Caco-2 (cell line): ENCODE results near the gene DDX11. TPM values are rescaled to one million over a fixed set of nuclear protein-coding genes. Genes with fewer than 3 reads are reported as not detected.
"Not testable (repeated sequence)": the region's sequence is repeated elsewhere in the genome, so short reads cannot be mapped to it uniquely, and the experiment has no call there.

Source experiments
- BruUV-seq: library from RNA; stranded (reverse); fragments of 400-500 nt; replicated peaks from 2 replicates; lab custom pipeline; 2021; lab: Mats Ljungman, UMichigan
- CTCF ChIA-PET: fragments of 300-600 bp; sonication (Branson Sonifier 250); formaldehyde crosslinking; loops from one replicate; lab custom pipeline; 2022; ENCODE audit warnings: antibody characterized with exemption; lab: Charles Lee
- POLR2A ChIA-PET: fragments of 300-600 bp; sonication (Branson Sonifier 250); formaldehyde crosslinking; loops from one replicate; lab custom pipeline; 2022; ENCODE audit warnings: antibody characterized with exemption; lab: Charles Lee
- DNase-seq, 2 experiments: peaks; one replicate each; pipeline versions ENCODE4 v3.0.0 to v3.0.0-alpha.2; 2020 to 2022
- H3K27me3 ChIP-seq: replicated peaks from 2 replicates; pipeline ENCODE4 v1.6.0; 2011; ENCODE audit warnings: low read length; ENCODE audit not compliant: control insufficient read depth, insufficient read depth
- H3K36me3 ChIP-seq: 2 replicates; pipeline ENCODE4 v1.5.1; 2011; ENCODE audit warnings: low read length; ENCODE audit not compliant: control insufficient read depth, insufficient read depth
- H3K4me1 ChIP-seq: fragments of 250-450 bp; sonication (Bioruptor Pico); 2 replicates; pipeline ENCODE4 v1.5.1; 2020; ENCODE audit warnings: mild to moderate bottlenecking
- H3K4me3 ChIP-seq: 2 replicates; pipeline ENCODE4 v1.5.1; 2011; ENCODE audit warnings: low read depth, mild to moderate bottlenecking, control low read depth, low read length
- H3K9me3 ChIP-seq: fragments of 250-450 bp; sonication (Bioruptor Pico); 2 replicates; pipeline ENCODE4 v1.5.1; 2020; ENCODE audit warnings: mild to moderate bottlenecking, moderate library complexity
- H3K27ac Mint-ChIP-seq: one replicate; pipeline ENCODE4 v1.8.0; 2022; ENCODE audit warnings: mixed read lengths; ENCODE audit not compliant: unreplicated experiment
- H3K27me3 Mint-ChIP-seq: one replicate; pipeline ENCODE4 v1.8.0; 2022; ENCODE audit warnings: mixed read lengths; ENCODE audit not compliant: insufficient read depth, unreplicated experiment
- H3K36me3 Mint-ChIP-seq: one replicate; pipeline ENCODE4 v1.8.0; 2022; ENCODE audit warnings: mild to moderate bottlenecking, mixed read lengths; ENCODE audit not compliant: insufficient read depth, unreplicated experiment
- H3K4me1 Mint-ChIP-seq: one replicate; pipeline ENCODE4 v1.8.0; 2022; ENCODE audit warnings: low read depth, mixed read lengths; ENCODE audit not compliant: unreplicated experiment
- H3K4me3 Mint-ChIP-seq: one replicate; pipeline ENCODE4 v1.8.0; 2022; ENCODE audit warnings: mild to moderate bottlenecking, moderate library complexity, mixed read lengths; ENCODE audit not compliant: unreplicated experiment
- H3K9me3 Mint-ChIP-seq: one replicate; pipeline ENCODE4 v1.8.0; 2022; ENCODE audit warnings: mixed read lengths; ENCODE audit not compliant: unreplicated experiment
- intact Hi-C: fragments of 100-400 bp; cut with micrococcal nuclease; formaldehyde crosslinking; loops from one replicate; pipeline ENCODE4 v1.10.0; 2022; ENCODE audit not compliant: unreplicated experiment
- total RNA-seq: library from RNA; stranded (reverse); gene quantifications from 2 replicates; pipeline ENCODE4 v1.2.3, GENCODE V29; 2022

DDX11 gene
- total RNA-seq, 1 experiment from 2014 or later: 175 TPM

DNA sequence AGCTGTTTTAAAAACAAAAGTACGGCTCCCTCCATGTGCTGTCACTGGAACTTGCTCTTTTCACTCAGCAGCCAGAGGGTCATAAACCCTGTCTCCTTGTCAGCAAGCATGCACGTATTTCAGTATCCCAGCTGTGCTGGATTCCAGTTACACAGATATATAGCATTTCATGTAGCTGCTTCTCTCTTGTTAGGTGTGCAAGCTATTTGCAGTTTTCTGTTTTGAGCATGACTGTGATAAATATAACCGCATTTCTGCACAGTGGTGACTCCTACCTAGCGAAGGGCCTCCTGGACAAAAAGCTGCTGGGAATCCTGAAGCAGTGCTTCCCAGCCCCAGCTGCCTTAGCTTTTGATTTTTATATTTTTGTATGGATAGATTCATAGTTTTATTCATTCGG, 24.7 kb downstream of the DDX11 start:
- CTCF ChIA-PET, DNase-seq: not testable (repeated sequence)

DNA sequence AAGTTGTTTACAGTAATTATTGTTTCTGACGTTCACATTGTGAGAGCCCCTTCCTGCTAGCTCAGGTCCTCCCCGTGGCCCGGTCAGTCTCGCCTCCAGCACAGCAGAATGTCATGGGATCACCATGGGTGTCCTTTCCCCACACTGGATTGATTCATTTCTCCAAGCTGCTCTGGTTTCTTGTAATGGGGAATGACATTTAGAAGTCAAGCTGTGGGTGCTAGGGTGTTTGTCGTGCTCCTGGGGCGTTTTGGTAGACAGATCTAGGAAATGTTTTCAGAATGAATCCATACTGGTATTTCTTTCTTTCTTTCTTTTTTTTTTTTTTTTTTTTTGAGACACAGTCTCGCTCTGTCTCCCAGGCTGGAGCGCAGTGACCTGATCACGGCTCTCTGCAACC, 25.1 kb downstream of the DDX11 start:
- DNase-seq, H3K36me3 ChIP-seq, H3K27me3 Mint-ChIP-seq, POLR2A ChIA-PET, intact Hi-C loops, H3K4me1 ChIP-seq, H3K9me3 ChIP-seq, H3K4me3 Mint-ChIP-seq, H3K27me3 ChIP-seq, H3K9me3 Mint-ChIP-seq, BruUV-seq, H3K27ac Mint-ChIP-seq, H3K4me3 ChIP-seq, H3K4me1 Mint-ChIP-seq, CTCF ChIA-PET: not testable (repeated sequence)
- peaks cover 84% of the 10 kb centered on the region for H3K36me3 Mint-ChIP-seq

More for the DNA sequence above, 24.7 kb downstream of the DDX11 start:
- BruUV-seq, POLR2A ChIA-PET, H3K4me1 ChIP-seq, H3K4me3 ChIP-seq, intact Hi-C loops, H3K9me3 Mint-ChIP-seq, H3K4me3 Mint-ChIP-seq, H3K27me3 ChIP-seq, H3K27me3 Mint-ChIP-seq, H3K36me3 ChIP-seq, H3K27ac Mint-ChIP-seq, H3K4me1 Mint-ChIP-seq, H3K9me3 ChIP-seq: not testable (repeated sequence)
- H3K36me3 Mint-ChIP-seq: peaks cover 79% of the 10 kb centered on the region

DNA sequence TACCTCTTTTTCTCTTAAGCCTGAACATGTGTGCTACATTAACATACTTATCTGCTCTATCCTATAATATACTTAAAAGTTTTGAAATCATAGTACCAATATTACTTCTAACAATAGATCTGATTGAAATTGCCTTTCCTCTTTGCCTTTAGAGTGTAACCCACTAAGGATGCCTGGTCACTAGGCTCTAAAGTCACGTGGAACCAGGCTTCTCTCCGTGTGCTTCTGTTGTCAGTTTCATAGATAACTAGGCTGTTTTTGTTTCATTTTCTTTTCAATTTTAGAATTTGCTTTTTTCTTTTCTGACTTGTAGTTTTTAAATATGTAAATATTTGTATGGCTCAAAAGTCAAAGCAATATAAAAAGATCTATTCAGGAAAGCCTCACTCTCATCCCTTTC, 25.8 kb downstream of the DDX11 start:
- POLR2A ChIA-PET, H3K4me1 Mint-ChIP-seq, H3K9me3 Mint-ChIP-seq, H3K27me3 ChIP-seq, H3K4me3 Mint-ChIP-seq, BruUV-seq, H3K9me3 ChIP-seq, H3K27me3 Mint-ChIP-seq, H3K27ac Mint-ChIP-seq, CTCF ChIA-PET, intact Hi-C loops, DNase-seq, H3K4me3 ChIP-seq, H3K4me1 ChIP-seq, H3K36me3 ChIP-seq: not testable (repeated sequence)
- peaks cover 85% of the 10 kb centered on the region for H3K36me3 Mint-ChIP-seq

DNA sequence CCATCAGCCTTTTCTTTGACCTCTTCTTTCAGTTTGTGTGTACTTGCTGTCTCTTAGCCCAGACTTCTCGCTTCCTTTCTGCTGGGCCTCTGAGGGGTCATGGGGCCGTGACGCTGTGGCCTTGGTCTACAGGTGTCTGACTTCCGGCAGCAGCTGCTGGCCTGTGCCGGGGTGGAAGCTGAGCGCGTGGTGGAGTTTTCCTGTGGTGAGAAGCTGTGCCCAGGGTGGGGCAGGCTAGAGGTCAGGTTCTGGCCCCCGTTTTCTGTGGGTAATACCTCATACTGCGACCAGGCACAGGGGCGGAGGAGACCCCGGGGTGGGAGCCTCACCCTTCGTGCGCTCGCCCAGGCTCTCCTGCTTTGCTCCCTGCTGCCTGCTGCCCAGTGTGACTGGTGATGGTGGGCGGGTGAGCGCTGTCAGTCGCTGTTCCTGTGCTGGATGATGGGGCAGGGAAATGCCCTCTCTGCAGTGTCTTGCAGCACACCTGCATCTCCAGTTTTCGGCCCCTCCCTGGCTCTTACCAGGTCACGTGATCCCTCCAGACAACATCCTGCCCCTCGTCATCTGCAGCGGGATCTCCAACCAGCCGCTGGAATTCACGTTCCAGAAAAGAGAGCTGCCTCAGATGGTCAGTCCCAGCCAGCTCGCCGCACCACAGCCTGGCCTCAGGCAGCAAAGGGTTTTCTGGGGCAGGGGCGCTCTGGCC, 27.0 kb downstream of the DDX11 start:
- POLR2A ChIA-PET, CTCF ChIA-PET, H3K27me3 Mint-ChIP-seq, H3K4me1 ChIP-seq, H3K27ac Mint-ChIP-seq, H3K9me3 Mint-ChIP-seq, BruUV-seq, intact Hi-C loops, H3K4me3 ChIP-seq, H3K36me3 ChIP-seq, DNase-seq, H3K4me1 Mint-ChIP-seq, H3K27me3 ChIP-seq, H3K4me3 Mint-ChIP-seq, H3K9me3 ChIP-seq: not testable (repeated sequence)
- H3K36me3 Mint-ChIP-seq: peaks cover 80% of the 10 kb centered on the region

DNA sequence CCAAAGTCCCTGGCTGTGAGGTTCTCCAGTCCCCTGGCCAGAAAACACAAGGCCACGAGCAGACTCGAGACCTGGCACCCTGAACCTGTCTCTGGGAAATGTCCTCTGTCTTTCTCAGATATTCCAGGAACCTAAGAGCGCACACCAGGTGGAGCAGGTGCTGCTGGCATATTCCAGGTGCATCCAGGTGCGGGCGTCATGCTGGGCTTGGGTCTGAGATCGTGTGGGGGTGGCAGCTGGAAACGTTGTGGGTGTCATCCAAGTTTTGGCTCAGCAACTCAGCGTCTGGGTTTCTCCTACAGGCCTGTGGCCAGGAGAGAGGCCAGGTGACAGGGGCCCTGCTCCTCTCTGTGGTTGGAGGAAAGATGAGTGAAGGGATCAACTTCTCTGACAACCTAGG, 28.5 kb downstream of the DDX11 start:
- H3K27me3 Mint-ChIP-seq, H3K4me3 Mint-ChIP-seq, POLR2A ChIA-PET, intact Hi-C loops, BruUV-seq, H3K36me3 ChIP-seq, H3K27me3 ChIP-seq, DNase-seq, CTCF ChIA-PET, H3K27ac Mint-ChIP-seq, H3K9me3 ChIP-seq, H3K4me1 ChIP-seq, H3K4me3 ChIP-seq, H3K9me3 Mint-ChIP-seq, H3K4me1 Mint-ChIP-seq: not testable (repeated sequence)
- H3K36me3 Mint-ChIP-seq: peaks cover 82% of the 10 kb centered on the region

DNA sequence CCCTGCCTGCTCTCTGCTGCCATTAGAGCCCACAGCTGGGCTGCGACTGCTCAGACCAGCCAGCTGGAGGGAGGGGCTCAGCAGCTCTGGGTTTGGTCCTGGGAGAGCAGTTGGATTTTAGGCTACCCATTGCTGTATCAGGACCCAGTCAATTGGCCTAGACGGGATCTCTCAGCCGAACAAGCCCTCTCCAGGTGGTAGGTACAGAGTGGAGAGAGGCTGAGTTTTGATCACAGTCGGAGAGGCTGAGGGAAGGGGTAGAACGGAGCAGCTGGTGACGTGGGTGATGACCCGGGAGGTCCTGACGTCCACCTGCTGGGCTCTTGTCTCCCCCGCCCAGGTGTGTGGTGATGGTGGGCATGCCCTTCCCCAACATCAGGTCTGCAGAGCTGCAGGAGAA, 28.9 kb downstream of the DDX11 start:
- CTCF ChIA-PET, H3K9me3 ChIP-seq, H3K4me1 ChIP-seq, H3K4me3 Mint-ChIP-seq, H3K27me3 Mint-ChIP-seq, POLR2A ChIA-PET, DNase-seq, intact Hi-C loops, H3K27ac Mint-ChIP-seq, H3K36me3 ChIP-seq, H3K9me3 Mint-ChIP-seq, H3K4me1 Mint-ChIP-seq, H3K27me3 ChIP-seq, BruUV-seq, H3K4me3 ChIP-seq: not testable (repeated sequence)
- H3K36me3 Mint-ChIP-seq: peaks cover 80% of the 10 kb centered on the region

DNA sequence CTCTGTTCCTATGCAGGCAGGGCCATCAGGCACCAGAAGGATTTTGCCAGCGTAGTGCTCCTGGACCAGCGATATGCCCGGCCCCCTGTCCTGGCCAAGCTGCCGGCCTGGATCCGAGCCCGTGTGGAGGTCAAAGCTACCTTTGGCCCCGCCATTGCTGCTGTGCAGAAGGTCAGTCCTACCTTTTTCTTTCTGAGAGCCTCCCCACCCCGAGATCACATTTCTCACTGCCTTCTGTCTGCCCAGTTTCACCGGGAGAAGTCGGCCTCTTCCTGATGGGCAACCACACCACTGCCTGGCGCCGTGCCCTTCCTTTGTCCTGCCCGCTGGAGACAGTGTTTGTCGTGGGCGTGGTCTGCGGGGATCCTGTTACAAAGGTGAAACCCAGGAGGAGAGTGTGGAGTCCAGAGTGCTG, 29.9 kb downstream of the DDX11 start:
- H3K27me3 ChIP-seq, POLR2A ChIA-PET, intact Hi-C loops, DNase-seq, H3K4me3 ChIP-seq, H3K9me3 Mint-ChIP-seq, BruUV-seq, H3K9me3 ChIP-seq, H3K36me3 ChIP-seq, H3K4me1 Mint-ChIP-seq, H3K4me1 ChIP-seq, H3K27ac Mint-ChIP-seq, CTCF ChIA-PET, H3K4me3 Mint-ChIP-seq, H3K27me3 Mint-ChIP-seq: not testable (repeated sequence)
- H3K36me3 Mint-ChIP-seq: peaks cover 75% of the 10 kb centered on the region
